CD4-positive, alpha-beta T cell treated with Interleukin-15 for 4 hours (primary cell): ENCODE measurements around the gene AKAP12.

Experiments used
- DNase-seq: peaks from one replicate; pipeline ENCODE4 v3.0.0-alpha.2; 2020; ENCODE audit warnings: low spot score

Gene AKAP12

DNA sequence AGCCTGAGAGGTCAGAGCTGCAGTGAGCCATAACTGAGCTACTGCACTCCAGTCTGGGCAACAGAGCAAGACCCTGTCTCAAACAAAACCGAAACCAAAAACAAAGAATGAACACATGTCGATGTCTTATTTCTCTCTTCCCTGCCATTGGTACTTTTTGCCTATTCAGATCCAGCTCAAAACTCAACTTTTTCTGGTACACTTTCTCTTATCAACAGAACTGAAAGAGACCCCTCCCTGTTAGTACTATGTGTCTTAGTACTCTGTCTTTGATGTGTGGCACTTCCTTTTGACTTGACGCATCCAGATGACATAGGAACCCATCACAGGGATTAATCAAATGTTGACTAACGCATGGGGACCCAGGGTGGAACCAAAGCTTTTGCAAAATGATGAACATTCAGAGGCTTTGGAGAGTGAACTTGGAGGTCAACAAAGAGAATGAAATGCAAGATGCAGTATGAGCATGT is 44.8 kb downstream of the AKAP12 start:
- DNase-seq, result peak; percentile 3

DNA sequence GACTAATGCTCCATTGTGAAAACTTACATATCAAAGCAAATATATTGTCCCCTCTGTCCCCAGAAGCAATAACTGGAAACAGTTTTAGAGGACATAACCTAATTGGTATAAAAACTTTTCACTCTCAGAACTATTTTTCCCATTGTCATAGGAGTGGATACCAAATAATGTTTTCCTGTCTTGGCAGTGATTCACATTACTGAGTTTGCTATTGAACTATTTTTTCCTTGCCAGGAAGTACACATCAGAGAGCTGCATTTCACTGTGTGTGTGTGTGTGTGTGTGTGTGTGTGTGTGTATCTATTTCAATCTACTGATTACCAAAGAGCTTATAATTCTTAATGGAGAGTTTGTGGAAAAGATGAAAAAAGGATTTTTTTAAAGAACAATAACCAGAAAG is 45.4 kb downstream of the AKAP12 start:
- no peak for DNase-seq

DNA sequence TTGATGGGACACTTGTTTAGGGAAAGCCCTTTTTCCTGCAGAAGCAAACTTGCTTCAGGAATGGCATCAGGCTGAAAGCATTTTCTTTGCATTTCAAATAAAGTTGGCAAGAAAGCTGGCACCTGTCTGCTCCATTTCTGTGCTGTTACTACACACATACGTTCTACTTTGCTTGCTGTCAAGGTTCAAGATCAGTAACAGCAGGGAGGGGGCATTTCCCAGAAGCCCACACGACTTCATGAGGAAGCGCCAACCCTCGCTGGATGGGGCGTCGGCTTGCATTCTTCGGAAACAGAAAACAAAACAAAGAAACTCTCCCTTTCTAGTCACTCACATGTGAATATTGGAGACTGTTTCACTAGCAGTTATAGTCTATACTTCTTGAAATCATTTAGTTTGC is 46.4 kb downstream of the AKAP12 start:
- no peak for DNase-seq

DNA sequence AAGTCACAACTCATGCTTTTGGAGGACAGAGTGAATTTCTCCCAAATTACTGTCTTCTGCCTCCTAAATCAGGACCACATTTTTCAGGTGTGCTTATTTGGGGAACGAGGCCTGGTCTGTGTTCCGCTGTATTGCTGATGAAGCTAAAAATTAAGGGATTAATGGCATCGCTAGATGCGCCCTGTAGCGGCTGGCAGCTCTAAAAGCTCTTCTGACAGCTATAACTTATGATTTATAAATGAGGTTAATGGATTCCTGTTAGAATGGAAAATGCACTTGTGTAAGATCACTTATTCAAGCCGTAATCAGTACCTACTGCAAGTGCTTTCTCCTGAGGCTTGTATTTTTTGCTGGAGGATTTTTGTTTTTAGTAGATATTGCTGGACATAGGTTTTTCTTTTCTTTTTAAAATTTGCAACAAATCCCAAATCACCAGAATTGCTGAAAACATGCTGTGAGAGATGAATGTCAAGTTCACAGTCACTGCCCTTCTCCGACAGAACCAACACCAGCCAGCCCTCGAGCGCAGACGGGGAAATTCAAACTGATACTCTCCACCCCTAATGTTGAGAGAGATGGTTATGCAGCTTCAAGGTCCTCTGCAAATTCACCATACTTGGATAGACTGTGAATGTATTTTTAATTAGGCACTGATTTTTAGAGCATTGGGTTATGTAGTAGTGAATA is 49.1 kb downstream of the AKAP12 start:
- no peak for DNase-seq

DNA sequence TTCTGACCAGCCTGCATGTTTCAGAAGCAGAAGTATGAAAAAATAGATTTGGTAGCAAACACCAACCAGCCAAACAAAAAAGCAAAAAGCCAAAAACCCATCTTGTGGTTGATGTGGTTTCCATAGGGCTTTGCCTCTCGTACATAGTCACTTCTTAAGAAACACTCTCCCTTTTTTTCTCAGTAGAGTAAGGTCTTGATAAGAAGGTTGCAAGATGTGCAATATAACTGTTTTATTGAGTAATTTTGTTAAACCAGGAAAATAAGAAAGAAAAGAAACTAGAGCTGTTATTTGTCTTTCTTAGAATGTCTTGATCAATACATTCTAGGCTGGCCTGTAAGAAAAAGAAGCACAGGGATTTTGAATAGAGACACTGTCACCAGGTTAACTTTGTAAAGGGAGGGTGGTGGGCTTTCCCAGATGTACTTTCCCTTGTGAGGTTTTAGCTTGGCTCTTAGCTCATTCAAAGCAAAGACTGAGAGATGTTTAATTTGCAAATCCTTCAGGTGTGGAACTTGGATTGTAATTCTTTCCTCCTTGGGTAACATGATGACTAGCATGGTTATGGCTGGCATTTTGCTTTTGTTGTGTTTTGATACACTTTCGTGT is 49.7 kb downstream of the AKAP12 start:
- DNase-seq, result peak; percentile 6

DNA sequence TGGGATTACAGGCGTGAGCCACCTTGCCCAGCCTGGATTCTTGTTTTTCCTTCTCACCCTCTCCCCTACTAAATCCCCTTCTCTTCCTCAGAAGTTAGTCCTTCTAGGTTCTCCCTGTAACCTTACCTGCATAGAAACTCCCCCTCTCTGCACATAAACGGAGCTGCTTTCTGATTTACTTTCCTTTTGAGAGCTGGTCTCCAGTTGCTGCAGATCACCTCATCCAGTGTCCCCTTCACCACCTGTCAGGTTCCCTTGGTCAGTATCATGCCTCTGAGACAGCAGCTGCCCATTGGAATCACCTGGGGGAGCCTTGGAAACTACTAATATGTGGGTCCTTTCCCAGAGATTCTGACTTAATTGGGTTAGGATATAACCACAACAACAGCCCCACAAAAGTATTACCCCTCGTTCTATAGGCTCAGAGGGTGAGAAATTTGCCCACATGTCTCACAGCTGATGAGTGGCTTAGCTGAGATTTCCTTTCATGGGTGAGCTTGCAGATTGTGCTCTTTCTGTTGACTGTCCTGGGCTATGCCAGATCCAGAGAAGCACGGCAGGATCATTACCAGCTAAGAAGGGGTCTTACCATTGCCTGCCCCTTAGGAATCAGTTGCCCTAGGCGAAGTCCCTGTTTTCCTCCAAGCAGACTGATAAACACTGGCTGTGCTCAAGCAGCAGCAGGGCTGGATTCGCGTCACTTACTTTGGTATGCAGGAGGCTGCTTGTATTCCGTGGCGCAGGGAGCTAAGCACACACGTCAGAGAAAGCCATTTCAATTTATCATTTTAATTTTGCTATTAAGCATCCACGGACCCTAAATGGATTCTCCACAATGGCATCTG is 51.3 kb downstream of the AKAP12 start:
- DNase-seq, result no peak

DNA sequence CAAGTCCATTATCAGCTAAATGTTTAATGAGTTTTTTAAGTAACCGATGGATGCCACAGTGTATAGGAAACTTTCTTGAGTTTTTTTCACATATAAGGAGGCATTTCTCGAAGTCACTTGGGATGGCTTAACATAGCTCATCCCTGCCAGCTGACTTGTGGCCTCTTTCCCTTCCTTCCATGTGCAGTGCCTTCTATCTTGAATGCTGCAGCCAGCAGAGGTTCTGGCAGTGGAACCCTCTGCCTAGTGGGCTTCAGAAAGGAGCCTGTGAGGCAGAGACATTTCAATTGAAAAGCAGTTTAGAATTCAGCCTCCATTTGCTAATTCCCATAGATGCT is 51.9 kb downstream of the AKAP12 start:
- no peak for DNase-seq

DNA sequence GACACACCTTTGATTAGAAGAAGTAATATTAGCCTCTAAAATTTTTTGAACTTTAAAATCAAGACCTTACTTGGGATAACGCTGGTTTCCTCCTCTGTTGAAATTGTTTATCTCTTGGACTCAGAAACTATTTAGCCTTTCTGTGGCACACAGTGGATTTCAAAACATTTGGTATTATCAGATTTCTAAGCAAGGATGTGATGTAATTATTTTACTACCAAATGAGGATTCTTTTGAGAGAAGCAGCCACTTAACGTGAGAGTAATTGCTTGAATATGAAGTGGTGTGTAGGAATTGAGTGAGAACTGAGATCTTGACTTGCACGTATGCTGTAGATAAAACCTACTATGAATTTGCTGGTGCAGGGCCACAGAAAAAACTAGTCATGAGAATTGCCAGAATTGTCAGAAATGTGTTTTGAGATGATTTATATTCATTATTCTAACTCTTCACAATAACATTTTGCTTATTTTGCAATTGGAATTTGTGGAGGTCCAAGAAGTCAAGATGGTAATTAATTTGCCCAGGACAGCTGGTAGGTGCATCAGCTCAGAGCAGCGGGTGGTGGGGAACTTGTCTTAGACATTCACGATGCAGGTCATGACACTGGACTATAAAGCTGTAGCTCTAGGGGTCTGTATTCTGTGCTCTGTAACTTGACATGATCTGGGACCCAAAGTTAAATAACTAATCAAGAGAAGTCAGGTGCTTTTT is 53.4 kb downstream of the AKAP12 start:
- DNase-seq, result no peak

DNA sequence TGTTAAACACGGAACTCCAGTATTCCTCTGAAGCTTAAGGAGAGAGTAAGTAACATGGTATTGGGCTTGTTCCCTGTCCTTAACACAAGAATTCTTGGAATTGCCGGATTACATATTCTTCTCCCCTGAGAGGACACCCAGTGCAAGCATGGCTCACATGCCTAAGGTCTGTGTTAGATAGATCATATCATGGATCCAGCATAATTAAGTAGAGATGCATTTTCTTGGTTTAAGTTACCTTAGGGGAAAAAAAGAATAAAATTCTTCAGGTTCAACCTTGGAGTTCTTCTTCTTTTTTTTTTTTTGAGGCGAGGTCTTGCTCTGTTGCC is 53.9 kb downstream of the AKAP12 start:
- DNase-seq, result no peak

DNA sequence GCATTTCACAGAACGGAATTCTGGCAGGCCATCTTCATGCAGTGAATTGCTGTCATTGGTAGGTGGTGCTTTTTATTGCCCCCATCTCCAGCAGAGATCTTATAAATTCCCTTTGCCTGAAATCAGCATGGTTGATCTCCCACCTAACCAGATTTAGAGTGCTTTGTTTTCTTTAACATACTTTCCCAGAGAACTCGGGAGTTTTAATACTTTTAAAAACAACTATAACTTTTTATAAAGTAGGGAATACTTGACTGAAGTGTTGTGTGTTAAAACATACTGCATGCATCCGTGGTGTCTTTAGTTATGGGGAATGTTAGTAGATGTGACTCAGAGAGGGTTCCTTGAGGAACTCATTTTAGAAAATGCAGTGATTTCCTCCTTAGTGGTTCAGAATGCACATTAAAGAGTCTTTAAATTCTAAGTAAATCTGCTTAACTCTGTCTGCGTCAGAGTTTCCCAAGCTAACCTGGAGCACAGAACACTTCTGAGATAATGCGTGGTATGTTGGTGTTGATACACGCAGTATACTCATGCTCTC is 54.9 kb downstream of the AKAP12 start:
- no peak for DNase-seq

DNA sequence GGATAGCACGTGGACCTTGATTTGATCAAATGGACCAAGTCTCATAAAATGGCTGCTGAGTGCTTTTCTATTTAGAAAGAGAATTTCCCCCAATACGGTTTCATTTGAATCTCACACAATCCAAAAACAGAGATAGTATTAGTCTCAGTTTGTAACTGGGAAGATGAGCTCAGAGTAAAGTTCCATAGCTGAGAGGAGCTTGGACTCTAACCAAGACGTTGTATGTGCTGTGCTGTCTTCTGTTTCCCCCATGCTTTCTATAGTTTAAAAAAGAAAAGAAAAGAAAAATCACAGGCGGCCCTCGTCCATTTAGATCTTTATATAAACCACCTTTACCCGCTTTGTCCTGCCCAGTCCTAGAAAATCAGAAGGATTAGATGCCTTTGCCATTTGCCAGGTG is 58.1 kb downstream of the AKAP12 start:
- DNase-seq, result no peak

DNA sequence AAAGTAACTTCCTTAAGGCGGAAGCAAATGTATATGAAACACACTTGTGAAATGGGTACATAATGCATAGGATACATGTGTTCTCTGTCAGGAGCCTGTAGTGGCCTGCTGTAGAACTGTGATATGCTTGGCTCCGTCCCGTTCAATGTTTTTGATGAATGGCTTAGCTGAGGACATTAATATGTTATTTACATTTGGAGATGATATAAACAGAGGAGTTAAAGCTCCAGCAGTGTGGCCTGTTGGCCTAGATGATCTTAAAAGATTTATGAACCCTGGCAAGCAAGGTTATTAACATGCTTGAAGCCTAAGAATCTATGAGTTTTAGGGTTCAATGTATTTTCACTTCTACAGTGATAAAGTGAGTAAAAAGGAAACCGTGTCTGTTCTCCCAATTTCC is 59.2 kb downstream of the AKAP12 start:
- DNase-seq, result no peak

DNA sequence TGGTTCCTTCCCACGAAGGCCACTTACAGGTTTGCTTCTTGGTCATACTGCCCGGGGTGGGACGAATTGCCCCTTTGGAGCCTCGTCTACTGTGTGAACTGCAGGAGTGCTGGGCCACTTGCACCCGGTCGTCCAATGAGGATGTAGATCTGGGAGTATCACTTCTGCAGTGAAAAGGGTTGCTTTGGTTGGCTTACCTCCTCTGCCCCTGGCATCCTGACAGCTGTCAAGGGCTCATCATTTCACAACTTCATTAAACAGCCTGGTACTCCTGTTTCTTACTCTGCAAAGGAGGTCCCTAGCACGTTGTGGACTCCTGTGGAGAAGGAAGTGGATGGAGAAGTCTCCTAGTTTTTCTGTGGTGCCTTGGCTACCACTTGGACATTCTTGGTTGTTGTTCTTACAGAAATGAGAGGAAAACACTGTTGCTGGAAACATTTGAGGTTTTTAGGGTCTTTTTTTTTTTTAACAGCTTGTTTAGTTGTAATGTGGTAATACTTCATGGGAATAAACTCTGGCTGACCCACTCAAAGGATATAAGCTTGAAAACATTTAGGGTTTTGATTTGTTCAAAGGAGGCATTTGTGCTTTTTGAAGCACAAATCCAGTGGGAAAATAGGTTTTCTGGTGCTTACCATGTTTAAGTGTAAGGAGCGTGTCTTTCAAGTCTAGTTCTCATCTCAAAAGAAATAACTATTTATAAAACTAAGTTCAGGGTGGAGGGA is 60.7 kb downstream of the AKAP12 start:
- DNase-seq, result no peak

DNA sequence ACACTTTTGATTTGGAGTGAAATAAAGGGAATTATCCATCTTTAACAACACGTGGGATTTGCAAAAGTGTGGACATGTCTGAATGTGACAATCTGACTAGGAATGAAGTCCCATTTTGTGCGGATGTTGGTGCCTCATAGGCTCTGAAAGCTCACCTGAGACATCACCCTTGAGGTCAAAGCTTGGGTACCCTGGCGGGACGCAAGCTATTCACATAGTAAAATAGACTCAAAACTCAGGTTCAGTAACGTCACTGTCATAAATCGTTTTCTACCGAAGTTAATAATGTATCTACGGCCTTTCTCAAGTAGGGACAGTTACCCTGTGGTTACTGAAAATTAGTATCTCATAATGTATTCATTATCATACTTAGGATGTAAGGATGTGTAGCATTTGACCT is 61.8 kb downstream of the AKAP12 start:
- no peak for DNase-seq

DNA sequence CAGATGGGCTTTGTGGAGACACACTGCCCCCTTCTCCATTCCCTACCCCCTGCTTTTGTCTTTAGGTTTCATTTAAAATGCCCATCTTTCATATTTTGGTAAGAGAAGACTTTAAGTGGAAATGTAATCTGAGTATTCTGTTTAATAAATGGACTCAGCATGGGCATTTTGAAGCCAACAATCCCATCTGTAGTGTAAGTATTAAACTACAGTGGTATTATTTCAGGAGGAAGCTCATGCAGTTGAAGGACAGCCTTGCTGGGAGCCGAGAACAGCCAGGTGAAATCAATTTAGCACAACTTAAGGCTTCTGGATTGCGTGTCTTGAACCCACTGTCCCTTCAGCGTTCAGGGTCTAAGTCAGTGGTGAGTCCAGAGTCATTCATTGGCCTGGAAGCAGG is 63.5 kb downstream of the AKAP12 start:
- no peak for DNase-seq

DNA sequence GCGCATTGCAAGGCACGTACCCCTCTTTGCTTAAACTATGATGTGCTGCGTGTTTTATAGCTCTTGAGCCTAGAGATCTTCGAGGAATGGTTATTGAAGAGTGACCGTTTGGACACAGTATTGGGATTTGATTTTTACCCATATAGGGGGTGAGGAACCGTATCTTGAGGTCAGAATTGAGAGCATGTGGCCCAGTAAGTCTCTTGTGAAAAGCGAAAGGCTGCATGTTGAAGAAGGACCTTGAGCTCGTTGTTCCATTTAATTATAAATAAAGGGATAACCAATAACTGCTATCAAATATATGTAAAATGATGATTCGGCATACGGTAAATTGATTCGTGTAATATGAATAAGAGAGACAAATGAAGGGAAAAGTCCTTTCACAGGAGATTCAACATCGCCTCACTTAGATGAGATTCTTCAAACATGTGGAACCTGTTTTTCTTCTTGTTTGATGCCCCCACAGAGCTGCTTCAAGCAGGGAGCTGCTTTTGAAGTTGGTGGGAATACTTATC is 66.6 kb downstream of the AKAP12 start:
- no peak for DNase-seq

DNA sequence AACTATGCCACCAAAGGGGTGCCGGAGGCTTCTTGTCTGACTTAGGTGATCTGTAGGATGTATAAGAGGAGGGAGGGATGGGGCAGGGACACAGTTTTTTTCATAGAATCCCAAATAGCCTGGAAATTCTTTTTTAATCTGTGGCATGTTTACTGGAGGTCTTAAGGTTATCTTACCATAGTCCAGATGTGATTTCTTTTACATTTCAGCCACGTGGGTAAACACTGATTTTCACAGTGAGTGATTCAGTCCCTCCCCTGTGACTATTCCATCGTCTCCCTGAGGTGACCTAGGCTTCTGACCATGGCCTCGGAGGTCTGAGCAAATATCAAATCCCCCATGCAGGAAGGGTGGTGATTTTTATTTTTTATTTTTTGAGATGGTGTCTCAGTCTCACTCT is 67.7 kb downstream of the AKAP12 start:
- no peak for DNase-seq

DNA sequence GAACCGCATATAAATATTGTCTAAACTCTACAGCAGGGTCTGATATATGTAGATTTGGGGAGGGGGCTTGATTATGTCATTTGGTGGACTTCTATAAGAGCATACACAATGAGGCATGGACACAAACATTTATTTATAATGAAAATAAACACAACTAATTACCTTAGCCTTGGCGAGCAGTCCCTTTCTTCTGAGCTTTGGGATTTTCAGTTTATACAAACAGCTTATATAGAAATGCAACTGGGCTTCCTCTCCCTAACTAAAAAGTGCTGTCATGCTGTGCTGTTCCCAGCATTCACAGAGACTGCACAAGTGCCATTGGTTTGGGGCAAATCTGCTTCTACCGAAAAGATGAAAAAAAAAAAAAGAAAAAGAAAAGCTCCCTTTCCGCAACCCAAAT is 69.9 kb downstream of the AKAP12 start:
- no peak for DNase-seq

DNA sequence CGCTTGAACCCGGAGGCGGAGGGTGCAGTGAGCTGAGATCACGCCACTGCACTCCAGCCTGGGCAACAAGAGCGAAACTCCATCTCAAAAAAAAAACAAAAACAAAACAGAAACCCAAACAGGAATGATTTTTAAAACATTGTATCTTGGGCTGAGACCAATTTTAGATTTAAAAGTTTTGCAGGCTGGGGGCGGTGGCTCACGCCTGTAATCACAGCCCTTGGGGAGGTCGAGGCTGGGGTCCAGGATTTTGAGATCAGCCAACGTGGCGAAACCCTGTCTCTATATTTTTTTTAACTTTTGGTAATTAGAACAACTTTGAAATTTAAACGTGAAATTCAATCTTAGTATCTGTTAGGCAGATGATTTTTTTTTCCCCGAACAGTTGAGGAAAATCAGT is 70.5 kb downstream of the AKAP12 start:
- no peak for DNase-seq

DNA sequence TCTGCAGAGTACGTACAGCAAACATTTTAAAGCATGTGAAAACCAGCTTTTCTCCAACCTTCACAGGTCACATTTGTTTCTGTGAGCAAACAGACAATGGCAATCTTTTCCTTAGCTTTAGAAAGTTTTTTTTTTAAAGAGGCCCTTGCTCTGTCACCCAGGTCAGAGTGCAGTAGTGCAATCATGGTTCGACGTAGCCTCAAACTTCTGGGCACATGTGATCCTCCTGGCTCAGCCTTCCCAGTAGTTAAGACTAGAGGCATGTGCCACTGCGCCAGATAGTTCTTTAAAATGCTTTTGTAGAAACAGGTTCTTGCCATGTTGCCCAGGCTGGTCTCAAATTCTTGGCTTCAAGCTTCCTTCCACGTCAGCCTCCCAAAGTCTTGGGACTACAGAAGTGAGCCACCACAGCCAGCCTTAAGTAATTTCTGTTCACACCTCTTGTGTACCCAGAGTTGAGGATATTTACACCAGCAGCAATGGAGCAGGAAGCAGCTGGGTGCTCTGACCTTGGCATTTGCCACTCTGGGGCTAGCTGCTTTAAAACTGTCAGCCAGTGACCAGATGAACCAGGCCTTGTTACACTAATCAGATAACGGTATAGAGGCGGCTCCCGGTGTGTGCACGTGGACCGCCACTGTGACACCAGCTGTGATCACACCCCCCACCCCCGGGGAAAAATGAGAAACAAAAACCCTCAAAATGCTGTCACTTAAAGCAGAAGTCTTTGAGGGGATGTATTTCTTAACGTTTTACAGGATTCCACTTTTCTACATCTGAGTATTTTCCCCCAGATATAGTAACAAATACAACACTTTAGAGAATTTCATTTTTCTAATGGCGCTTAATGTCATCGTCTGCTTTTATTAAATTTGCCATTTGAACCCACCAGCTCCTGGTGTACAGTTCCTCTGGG is 71.3 kb downstream of the AKAP12 start:
- no peak for DNase-seq
